Right lobe of liver (tissue), 6 donors: Measurements from ENCODE around the gene WAC. TPM values are rescaled to one million over a fixed set of nuclear protein-coding genes. Genes with fewer than 3 reads are reported as not detected.
"Not testable (repeated sequence)": the region's sequence is repeated elsewhere in the genome, so short reads cannot be mapped to it uniquely, and the experiment has no call there.

Experiments used
- ATAC-seq, 4 donors: fragments of 200-7000 bp; cut with Tn5 transposase; one replicate each; pipeline ENCODE4 v1.9.1; 2020; ENCODE audit warnings: mild to moderate bottlenecking in 4 of 4, moderate library complexity in 4 of 4
- DNase-seq, 3 donors: peaks; one replicate each; pipeline ENCODE4 v3.0.0-alpha.2; 2020
- H3K27ac ChIP-seq, 3 donors: fragments of 200-600 bp; one replicate each; pipeline ENCODE4 v1.8.0; 2022
- H3K27me3 ChIP-seq, 2 donors: fragments of 200-600 bp; one replicate each; pipeline ENCODE4 v1.8.0; 2022
- H3K36me3 ChIP-seq, 4 donors: fragments of 200-600 bp; sonication (generic) in 1 of 4; one replicate each; pipeline versions ENCODE4 v1.5.1 to v1.8.0; 2017 to 2022; ENCODE audit warnings: control low read depth in 1 of 4
- H3K4me1 ChIP-seq, 4 donors: fragments of 200-600 bp; sonication (generic) in 1 of 4; one replicate each; pipeline versions ENCODE4 v1.5.1 to v1.8.0; 2017 to 2022; ENCODE audit warnings: control low read depth in 1 of 4
- H3K4me3 ChIP-seq, 3 donors: fragments of 200-600 bp; one replicate each; pipeline ENCODE4 v1.8.0; 2022
- H3K9me3 ChIP-seq, 4 donors: fragments of 200-600 bp; sonication (generic) in 1 of 4; one replicate each; pipeline versions ENCODE4 v1.5.1 to v1.8.0; 2017 to 2022; ENCODE audit warnings: control low read depth in 1 of 4
- CTCF ChIP-seq, 4 donors: fragments of 200-600 bp in 3 of 4; fragments of 450-650 bp in 1 of 4; IDR thresholded peaks; one replicate each; pipeline versions ENCODE4 v1.5.1 to v1.8.0; 2016 to 2022; ENCODE audit warnings: antibody characterized with exemption in 4 of 4, mild to moderate bottlenecking in 2 of 4
- POLR2A ChIP-seq: fragments of 450-650 bp; IDR thresholded peaks from one replicate; pipeline ENCODE4 v1.6.1; 2017; ENCODE audit warnings: antibody characterized with exemption, mild to moderate bottlenecking
- WGBS: methylation state at CpG from one replicate; pipeline ENCODE4 v1.1.6; 2018; ENCODE audit warnings: low coverage, low lambda C conversion rate; ENCODE audit not compliant: insufficient coverage; ENCODE audit errors: missing lambda C conversion rate; 5-methylcytosine and 5-hydroxymethylcytosine counted together
- intact Hi-C, 2 donors: fragments of 100-400 bp; cut with DNase I; formaldehyde crosslinking; loops; one replicate each; pipeline versions ENCODE4 v1.11.2 to v1.14.1; 2022
- total RNA-seq, 6 experiments: library from RNA; depleted of rRNA in 2 of 6; stranded (reverse); fragments of >200 nt in 2 of 6; fragmentation: NEBNext Ultra II Directional in 3 of 6; extraction: Animal tissue kit (Norgen Biotek cat#: 25700) in 3 of 6; gene quantifications; one replicate each; pipeline versions ENCODE4 v1.1.0 to v1.2.4, GENCODE V29; 2016 to 2023
- donor health status: DM: no; HTN: yes; CAD: no.
- donor health status: DM: no; HTN: no; CAD: no.
- donor health status: DM: no; HTN: no; CAD: no.
- donor health status: DM: no; HTN: yes; CAD: no.
- donor health status: DM: no; HTN: yes; CAD: no.

WAC gene
- total RNA-seq, 6 experiments from 2014 or later = 34.3 to 52.4 (median 48.9) TPM

GRCh38 chr10:28497313-28498126 is 35.4 kb upstream of the WAC start:
- Histone ChIP-seq H3K4me1 (no peaks in the 10 kb centered on the region), H3K9me3 (no peaks in the 10 kb centered on the region), H3K4me3 (no peak overlapping the region), H3K27ac (no peak overlapping the region), H3K36me3 (no peaks in the 10 kb centered on the region), H3K27me3 (no peaks in the 10 kb centered on the region)
- intact Hi-C loops = no loop called here
- ATAC-seq (no peak), DNase-seq (no peak)
- TF ChIP-seq POLR2A (no peak), CTCF (IDR thresholded peaks at IDR 0.05) (no peak)
- WGBS = 46% methylated on average over 2 of the region's 3 CpGs

DNA sequence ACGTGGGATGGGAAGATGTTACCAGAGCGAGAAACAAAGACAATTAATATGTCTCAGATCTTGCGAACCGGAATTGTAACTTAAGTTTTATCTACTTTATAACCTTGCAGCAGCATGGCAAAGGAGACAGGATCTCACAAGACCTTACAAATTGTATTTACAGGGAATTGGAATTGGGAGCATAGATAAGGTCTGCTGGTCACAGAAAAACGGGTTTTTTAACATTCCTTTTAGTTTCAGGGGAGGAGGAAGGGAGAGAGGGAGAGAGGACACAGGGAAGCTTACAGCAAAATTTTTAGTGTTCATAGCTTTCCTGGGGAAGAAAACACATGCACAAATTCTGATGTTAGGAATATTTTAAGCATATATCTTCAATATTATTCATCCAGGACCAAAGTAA is 32.7 kb upstream of the WAC start:
- H3K4me3 ChIP-seq, H3K27ac ChIP-seq, H3K27me3 ChIP-seq, ATAC-seq, H3K4me1 ChIP-seq, intact Hi-C loops, H3K36me3 ChIP-seq, H3K9me3 ChIP-seq, DNase-seq: not testable (repeated sequence)
- WGBS = 50% methylated on average over 5 of the region's 5 CpGs

DNA sequence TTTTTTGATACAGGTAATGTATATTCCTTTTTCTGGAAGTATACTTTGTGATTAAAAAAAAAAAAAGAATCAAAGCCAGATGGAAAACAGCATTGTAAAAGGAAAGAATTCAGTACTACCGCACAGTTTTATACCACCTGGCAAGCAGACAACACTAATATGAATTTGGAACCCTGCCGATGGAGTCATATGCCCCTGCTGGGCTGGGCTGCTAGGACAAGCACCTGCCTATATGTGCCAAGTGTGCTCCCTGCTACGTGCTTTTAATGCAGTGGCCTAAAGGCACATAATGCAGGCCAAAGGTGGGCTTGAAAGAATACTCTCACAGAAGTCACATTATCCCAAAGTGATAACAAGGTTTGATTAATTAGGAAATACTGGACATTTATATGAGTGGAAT is 29.8 kb upstream of the WAC start:
- intact Hi-C loops = no loop called here

GRCh38 chr10:28505359-28505959 is 27.5 kb upstream of the WAC start:
- WGBS = 82% methylated on average over 4 of the region's 4 CpGs
- Histone ChIP-seq H3K4me3 (no peak overlapping the region), H3K36me3 (no peaks in the 10 kb centered on the region), H3K27ac (no peak overlapping the region), H3K4me1 (no peaks in the 10 kb centered on the region), H3K27me3 (no peaks in the 10 kb centered on the region), H3K9me3 (no peaks in the 10 kb centered on the region)
- intact Hi-C loops = no loop called here
- DNase-seq (no peak), ATAC-seq (no peak)
- no peak for TF ChIP-seq CTCF (IDR thresholded peaks at IDR 0.05)
- no peak for TF ChIP-seq POLR2A

More for the DNA sequence above, 29.8 kb upstream of the WAC start:
- Histone ChIP-seq H3K4me1 (no peaks in the 10 kb centered on the region), H3K36me3 (no peaks in the 10 kb centered on the region), H3K4me3 (no peak overlapping the region), H3K27ac (no peak overlapping the region), H3K9me3 (no peaks in the 10 kb centered on the region), H3K27me3 (no peaks in the 10 kb centered on the region)
- TF ChIP-seq CTCF (IDR thresholded peaks at IDR 0.05) (no peak), POLR2A (no peak)
- WGBS = 74% methylated on average over 3 of the region's 3 CpGs
- ATAC-seq = no peak
- DNase-seq = no peak

GRCh38 chr10:28508304-28508925 is 24.5 kb upstream of the WAC start:
- WGBS = 83% methylated on average over 6 of the region's 7 CpGs
- Histone ChIP-seq H3K9me3 (no peaks in the 10 kb centered on the region), H3K27me3 (no peaks in the 10 kb centered on the region), H3K27ac (no peak overlapping the region), H3K4me3 (no peak overlapping the region), H3K4me1 (no peaks in the 10 kb centered on the region), H3K36me3 (no peaks in the 10 kb centered on the region)
- ATAC-seq = no peak
- DNase-seq = no peak
- TF ChIP-seq POLR2A (no peak), CTCF (IDR thresholded peaks at IDR 0.05) (no peak)
- intact Hi-C loops = no loop called here
